HFFc6 (cell line): ENCODE results near the gene C1orf105. TPM values are rescaled to one million over a fixed set of nuclear protein-coding genes. Genes with fewer than 3 reads are reported as not detected.

Experiments
- DNase-seq: peaks from one replicate; pipeline ENCODE4 v3.0.0-alpha.2; 2018
- H3K27ac Mint-ChIP-seq: 2 replicates; pipeline ENCODE4 v1.8.0; 2020; ENCODE audit warnings: mild to moderate bottlenecking, mixed read lengths
- H3K27me3 Mint-ChIP-seq: 2 replicates; pipeline ENCODE4 v1.8.0; 2021; ENCODE audit warnings: mild to moderate bottlenecking, moderate library complexity, mixed read lengths; ENCODE audit not compliant: insufficient read depth
- H3K36me3 Mint-ChIP-seq: 2 replicates; pipeline ENCODE4 v1.8.0; 2021; ENCODE audit warnings: low read depth, mixed read lengths
- H3K4me1 Mint-ChIP-seq: 2 replicates; pipeline ENCODE4 v1.8.0; 2020; ENCODE audit warnings: low read depth, mixed read lengths
- H3K4me3 Mint-ChIP-seq: 2 replicates; pipeline ENCODE4 v1.8.0; 2020; ENCODE audit warnings: mild to moderate bottlenecking, moderate library complexity, mixed read lengths
- H3K9me3 Mint-ChIP-seq: 2 replicates; pipeline ENCODE4 v1.8.0; 2020; ENCODE audit warnings: mild to moderate bottlenecking, mixed read lengths
- total RNA-seq, 6 experiments: library from RNA; stranded (reverse); fragmentation: NEBNext Ultra II Directional; extraction: Animal tissue kit (Norgen Biotek cat#: 25700); gene quantifications; 2 replicates in 1 of 6; 3 replicates in 5 of 6; pipeline ENCODE4 v1.2.3, GENCODE V29; 2021
- TF ChIP-seq, protein P1 (sequence below): fragments of 200-600 bp; sonication (generic); IDR thresholded peaks from 2 replicates; pipeline ENCODE4 v1.5.0; 2021; ENCODE audit warnings: antibody characterized with exemption, mild to moderate bottlenecking

Gene C1orf105
- total RNA-seq, 6 experiments from 2014 or later, result not detected

DNA sequence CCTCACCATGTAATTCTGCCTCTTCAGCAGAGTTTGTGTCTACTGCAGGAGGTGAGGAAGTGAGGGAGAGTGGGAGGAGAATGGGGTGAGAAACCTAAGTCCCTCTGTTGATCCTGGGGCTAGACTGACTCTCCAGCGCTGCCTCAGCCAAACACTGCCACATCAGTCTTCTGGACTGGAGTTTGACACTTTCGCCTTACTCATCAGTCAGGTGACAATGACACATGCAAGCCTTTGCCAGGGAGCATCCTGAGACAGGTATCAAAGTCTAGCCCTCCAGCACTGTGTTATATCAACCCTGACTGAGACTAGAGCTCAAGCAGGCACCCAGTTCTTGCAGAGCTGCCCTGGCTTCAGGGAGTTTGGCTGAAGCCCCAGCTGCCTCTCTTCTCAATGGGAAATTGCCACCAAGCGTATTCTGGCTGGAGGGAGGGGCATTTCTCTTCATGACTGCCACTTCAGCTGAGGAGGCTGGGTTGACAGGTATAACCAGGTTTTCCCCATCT, 79.2 kb downstream of the C1orf105 start:
- Mint-ChIP-seq H3K4me3 (no peak overlapping the region), H3K36me3 (no peaks in the 10 kb centered on the region), H3K4me1 (peaks cover 40% of the 10 kb centered on the region), H3K27ac (no peak overlapping the region), H3K9me3 (no peaks in the 10 kb centered on the region), H3K27me3 (peaks cover 4% of the 10 kb centered on the region)
- DNase-seq, result peak; percentile 10
- TF ChIP-seq, protein P1, sequence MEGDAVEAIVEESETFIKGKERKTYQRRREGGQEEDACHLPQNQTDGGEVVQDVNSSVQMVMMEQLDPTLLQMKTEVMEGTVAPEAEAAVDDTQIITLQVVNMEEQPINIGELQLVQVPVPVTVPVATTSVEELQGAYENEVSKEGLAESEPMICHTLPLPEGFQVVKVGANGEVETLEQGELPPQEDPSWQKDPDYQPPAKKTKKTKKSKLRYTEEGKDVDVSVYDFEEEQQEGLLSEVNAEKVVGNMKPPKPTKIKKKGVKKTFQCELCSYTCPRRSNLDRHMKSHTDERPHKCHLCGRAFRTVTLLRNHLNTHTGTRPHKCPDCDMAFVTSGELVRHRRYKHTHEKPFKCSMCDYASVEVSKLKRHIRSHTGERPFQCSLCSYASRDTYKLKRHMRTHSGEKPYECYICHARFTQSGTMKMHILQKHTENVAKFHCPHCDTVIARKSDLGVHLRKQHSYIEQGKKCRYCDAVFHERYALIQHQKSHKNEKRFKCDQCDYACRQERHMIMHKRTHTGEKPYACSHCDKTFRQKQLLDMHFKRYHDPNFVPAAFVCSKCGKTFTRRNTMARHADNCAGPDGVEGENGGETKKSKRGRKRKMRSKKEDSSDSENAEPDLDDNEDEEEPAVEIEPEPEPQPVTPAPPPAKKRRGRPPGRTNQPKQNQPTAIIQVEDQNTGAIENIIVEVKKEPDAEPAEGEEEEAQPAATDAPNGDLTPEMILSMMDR, result no peak

GRCh38 chr1:172500207-172500606, 79.7 kb downstream of the C1orf105 start:
- no peak overlapping the region for H3K27ac Mint-ChIP-seq
- H3K27me3 Mint-ChIP-seq, result peaks cover 6% of the 10 kb centered on the region
- no peaks in the 10 kb centered on the region for H3K36me3 Mint-ChIP-seq
- DNase-seq, result no peak
- no peaks in the 10 kb centered on the region for H3K9me3 Mint-ChIP-seq
- H3K4me1 Mint-ChIP-seq, result peaks cover 40% of the 10 kb centered on the region
- H3K4me3 Mint-ChIP-seq, result no peak overlapping the region
- TF ChIP-seq, protein P1, result no peak

GRCh38 chr1:172507741-172508140, 87.3 kb downstream of the C1orf105 start:
- H3K4me1 Mint-ChIP-seq, result peaks cover 7% of the 10 kb centered on the region
- H3K4me3 Mint-ChIP-seq, result no peak overlapping the region
- H3K27ac Mint-ChIP-seq, result no peak overlapping the region
- H3K9me3 Mint-ChIP-seq, result no peaks in the 10 kb centered on the region
- TF ChIP-seq, protein P1, result no peak
- H3K27me3 Mint-ChIP-seq, result peaks cover 6% of the 10 kb centered on the region
- no peaks in the 10 kb centered on the region for H3K36me3 Mint-ChIP-seq
- no peak for DNase-seq

DNA sequence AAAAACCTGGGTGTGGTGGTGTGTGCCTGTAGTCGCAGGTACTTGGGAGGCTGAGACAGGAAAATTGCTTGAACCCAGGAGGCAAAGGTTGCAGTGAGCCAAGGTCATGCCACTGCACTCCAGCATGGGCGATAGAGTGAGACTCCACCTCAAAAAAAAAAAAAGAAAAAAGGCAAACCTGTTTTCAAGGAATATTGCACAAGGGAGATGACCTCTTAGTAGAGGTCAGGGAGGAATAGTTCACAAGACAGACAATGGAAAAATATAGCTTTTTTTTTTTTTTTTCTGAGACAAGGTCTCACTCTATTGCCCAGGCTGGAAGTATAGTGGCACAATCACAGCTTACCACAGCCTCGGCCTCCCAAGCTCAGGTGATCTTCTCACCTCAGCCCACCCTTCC, 90.0 kb downstream of the C1orf105 start:
- no peak for DNase-seq
- Mint-ChIP-seq H3K4me1 (peaks cover 26% of the 10 kb centered on the region), H3K4me3 (no peak overlapping the region), H3K27ac (no peak overlapping the region), H3K36me3 (no peaks in the 10 kb centered on the region), H3K27me3 (no peaks in the 10 kb centered on the region), H3K9me3 (no peaks in the 10 kb centered on the region)
- TF ChIP-seq, protein P1, result no peak

- Mint-ChIP-seq H3K4me1 (peaks cover 26% of the 10 kb centered on the region), H3K9me3 (no peaks in the 10 kb centered on the region), H3K4me3 (no peak overlapping the region), H3K27ac (no peak overlapping the region), H3K36me3 (no peaks in the 10 kb centered on the region), H3K27me3 (no peaks in the 10 kb centered on the region; the same call in 1 of the 2 replicates)
- DNase-seq, result no peak
- TF ChIP-seq, protein P1, result no peak
Observed at GRCh38 chr1:172512591-172512990, 92.1 kb downstream of the C1orf105 start.

DNA sequence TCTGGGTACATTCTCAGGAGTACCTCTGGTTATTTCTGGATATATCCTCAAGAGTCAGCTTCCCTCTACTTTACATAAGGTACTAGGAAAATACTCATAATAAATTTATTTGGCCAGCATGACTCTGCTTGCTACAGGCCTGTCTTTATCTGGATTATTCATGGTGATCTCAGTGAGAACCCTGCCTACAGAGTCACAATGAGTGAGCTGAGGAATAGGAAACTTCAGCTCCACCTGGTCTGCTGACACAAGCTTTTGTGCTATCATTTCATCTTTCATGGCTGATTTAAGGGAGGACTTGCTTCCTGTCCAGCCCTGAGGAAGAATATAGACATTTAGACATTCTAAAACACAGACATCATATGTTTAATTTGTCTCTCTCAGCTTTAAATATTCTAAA, 93.0 kb downstream of the C1orf105 start:
- no peaks in the 10 kb centered on the region; the same call in 1 of the 2 replicates for H3K27me3 Mint-ChIP-seq
- no peak overlapping the region for H3K4me3 Mint-ChIP-seq
- TF ChIP-seq, protein P1, result no peak
- 0 out of 2 replicates have a peak overlapping the region, but pooled peaks have one; percentile 14 for H3K27ac Mint-ChIP-seq
- no peaks in the 10 kb centered on the region for H3K9me3 Mint-ChIP-seq
- H3K36me3 Mint-ChIP-seq, result no peaks in the 10 kb centered on the region
- H3K4me1 Mint-ChIP-seq, result peaks cover 26% of the 10 kb centered on the region
- peak; percentile 55 for DNase-seq
